GM12878 (cell line): Measurements from ENCODE around the gene RHOT1. TPM values are rescaled to one million over a fixed set of nuclear protein-coding genes. Genes with fewer than 3 reads are reported as not detected.
A peak's percentile ranks its signal among the peaks of the same experiment; 100 is the strongest.

Experiments
- ATAC-seq: fragments of 200-7000 bp; cut with Tn5 transposase; 3 replicates; pipeline ENCODE4 v1.9.1; 2020; ENCODE audit warnings: mild to moderate bottlenecking, moderate library complexity
- Bru-seq: library from RNA; stranded (reverse); fragments of 400-500 nt; gene quantifications from one replicate; lab custom pipeline; 2021; lab: Mats Ljungman, UMichigan
- BruChase-seq, 2 experiments: library from RNA; stranded (reverse); fragments of 400-500 nt; gene quantifications; one replicate each; lab custom pipeline; 2021; lab: Mats Ljungman, UMichigan
- BruUV-seq: library from RNA; stranded (reverse); fragments of 400-500 nt; replicated peaks from 2 replicates; lab custom pipeline; 2021; lab: Mats Ljungman, UMichigan
- CTCF ChIA-PET: fragments of 300-600 bp; sonication (Branson Sonifier 250); formaldehyde crosslinking; extraction: SDS; loops from one replicate; lab custom pipeline; 2021; ENCODE audit warnings: inconsistent platforms; lab: Yijun Ruan, JAX
- POLR2A ChIA-PET: fragments of 350-600 bp; formaldehyde crosslinking; extraction: SDS; loops from one replicate; lab custom pipeline; 2021; ENCODE audit warnings: inconsistent platforms; lab: Charles Lee
- RAD21 ChIA-PET: fragments of 300-600 bp; sonication (Branson Sonifier 250); formaldehyde crosslinking; loops from one replicate; lab custom pipeline; 2023; ENCODE audit warnings: antibody characterized with exemption; ENCODE audit not compliant: unreplicated experiment; lab: Charles Lee
- SMC1A ChIA-PET: fragments of 300-600 bp; sonication (Branson Sonifier 250); formaldehyde crosslinking; loops from one replicate; lab custom pipeline; 2023; ENCODE audit not compliant: unreplicated experiment, uncharacterized antibody; lab: Charles Lee
- DNase-seq: peaks from one replicate; pipeline ENCODE4 v3.0.0-alpha.2; 2011; ENCODE audit warnings: low read depth, low spot score
- FAIRE-seq: peaks from 3 replicates; lab custom pipeline; 2011; peaks lifted over from hg19 to GRCh38; lab: Jason Lieb, UNC
- H2AFZ ChIP-seq: 2 replicates; pipeline ENCODE4 v1.6.0; 2011; ENCODE audit warnings: low read depth, low read length, control low read depth; ENCODE audit not compliant: control insufficient read depth
- H3K27ac ChIP-seq: 2 replicates; pipeline ENCODE4 v1.5.1; 2011; ENCODE audit warnings: control low read depth; ENCODE audit not compliant: control insufficient read depth, insufficient read depth
- H3K27me3 ChIP-seq, 2 experiments: replicated peaks in 1 of 2; 2 replicates each; pipeline versions ENCODE4 v1.6.0 to v1.6.1; 2011; ENCODE audit warnings: low read length in 1 of 2; ENCODE audit not compliant: control insufficient read depth in 2 of 2, insufficient read depth in 2 of 2
- H3K36me3 ChIP-seq, 2 experiments: 2 replicates each; pipeline ENCODE4 v1.5.1; 2011; ENCODE audit warnings: low read length in 1 of 2; ENCODE audit not compliant: control insufficient read depth in 2 of 2, insufficient read depth in 2 of 2
- H3K4me1 ChIP-seq: 2 replicates; pipeline ENCODE4 v1.6.1; 2011; ENCODE audit warnings: mild to moderate bottlenecking, low read length, moderate library complexity, mixed read lengths; ENCODE audit not compliant: control insufficient read depth, insufficient read depth
- H3K4me2 ChIP-seq: 2 replicates; pipeline ENCODE4 v1.6.0; 2011; ENCODE audit warnings: control low read depth; ENCODE audit not compliant: control insufficient read depth, insufficient read depth
- H3K4me3 ChIP-seq: fragments of 200-600 bp; sonication (generic); 2 replicates; pipeline ENCODE4 v1.5.1; 2016
- H3K79me2 ChIP-seq: 2 replicates; pipeline ENCODE4 v1.6.0; 2011; ENCODE audit warnings: low read length; ENCODE audit not compliant: control insufficient read depth, insufficient read depth
- H3K9ac ChIP-seq: 2 replicates; pipeline ENCODE4 v1.8.0; 2011; ENCODE audit warnings: low read length, control low read depth, mixed read lengths; ENCODE audit not compliant: control insufficient read depth, insufficient read depth
- H3K9me3 ChIP-seq: replicated peaks from 3 replicates; pipeline ENCODE4 v1.5.1; 2011; ENCODE audit warnings: mild to moderate bottlenecking, low read length; ENCODE audit not compliant: control insufficient read depth, insufficient read depth
- H4K20me1 ChIP-seq: 2 replicates; pipeline ENCODE4 v1.6.0; 2011; ENCODE audit not compliant: control insufficient read depth, insufficient read depth
- EGR1 ChIP-seq, 2 experiments: IDR thresholded peaks; 1 replicate in 1 of 2; 2 replicates in 1 of 2; pipeline ENCODE4 v1.6.1; 2011 to 2012; ENCODE audit warnings: low read depth in 2 of 2, low read length in 2 of 2, borderline replicate concordance in 1 of 2, mild to moderate bottlenecking in 1 of 2, moderate library complexity in 1 of 2
- IKZF2 ChIP-seq, 2 experiments: fragments of 450-650 bp; IDR thresholded peaks; 2 replicates each; pipeline ENCODE4 v1.6.1; 2017; ENCODE audit warnings: mild to moderate bottlenecking in 2 of 2, moderate library complexity in 2 of 2
- NBN ChIP-seq: fragments of 450-650 bp; IDR thresholded peaks from 2 replicates; pipeline ENCODE4 v1.6.1; 2016
- NFXL1 ChIP-seq: fragments of 450-650 bp; IDR thresholded peaks from 2 replicates; pipeline ENCODE4 v1.6.1; 2017; ENCODE audit warnings: antibody characterized with exemption, mild to moderate bottlenecking, borderline replicate concordance
- POLR2A ChIP-seq: IDR thresholded peaks from 2 replicates; pipeline ENCODE4 v1.6.1; 2011; ENCODE audit warnings: low read depth, mild to moderate bottlenecking, low read length
- POLR2AphosphoS2 ChIP-seq: IDR thresholded peaks from 2 replicates; pipeline ENCODE4 v1.6.1; 2011; ENCODE audit warnings: low read depth, mild to moderate bottlenecking, low read length, improper control_type of control experiment, moderate library complexity
- SP1 ChIP-seq: IDR thresholded peaks from one replicate; pipeline ENCODE4 v1.6.1; 2011; ENCODE audit warnings: low read depth, low read length
- TCF12 ChIP-seq: IDR thresholded peaks from 2 replicates; pipeline ENCODE4 v1.6.1; 2011; ENCODE audit warnings: low read depth, mild to moderate bottlenecking, low read length
- YBX1 ChIP-seq: fragments of 450-650 bp; IDR thresholded peaks from 2 replicates; pipeline ENCODE4 v1.6.1; 2016; ENCODE audit warnings: antibody characterized with exemption
- ZNF622 ChIP-seq: fragments of 450-650 bp; IDR thresholded peaks from 2 replicates; pipeline ENCODE4 v1.6.1; 2017; ENCODE audit warnings: mild to moderate bottlenecking, inconsistent platforms
- WGBS: methylation state at CpG from one replicate; pipeline ENCODE4 v1.1.6; 2016; ENCODE audit warnings: low lambda C conversion rate; ENCODE audit not compliant: insufficient replicate concordance, insufficient coverage; ENCODE audit errors: missing lambda C conversion rate; 5-methylcytosine and 5-hydroxymethylcytosine counted together
- in situ Hi-C: fragments of 300-500 bp; cut with MboI; formaldehyde crosslinking; loops from 9 replicates; pipeline ENCODE4 v1.14.3; 2018; ENCODE audit warnings: mixed read lengths
- intact Hi-C: fragments of 100-400 bp; cut with micrococcal nuclease; formaldehyde crosslinking; loops from one replicate; pipeline ENCODE4 v1.14.2; 2022; ENCODE audit not compliant: unreplicated experiment
- long read RNA-seq, 2 experiments: library from polyadenylated mRNA; unstranded; transcript quantifications; one replicate each; pipeline ENCODE4 v2.0.0, GENCODE V29; 2019 to 2020
- polyA minus RNA-seq, 3 experiments: library from RNA; depleted of rRNA, polyadenylated mRNA; stranded (reverse); fragments of >200 nt; gene quantifications; 2 replicates each; pipeline ENCODE4 v1.2.3, GENCODE V29; 2011
- polyA plus RNA-seq, 11 experiments: library from polyadenylated mRNA; depleted of rRNA in 4 of 11; unstranded in 6 of 11; stranded (reverse) in 5 of 11; fragments of >200 nt; fragmentation: Nextera tagmentation in 4 of 11; fragmentation: Illumina TruSeq in 1 of 11; extraction: Ambion mirVana in 4 of 11; extraction: Trizol in 1 of 11; gene quantifications; 1 replicate in 1 of 11; 2 replicates in 10 of 11; pipeline versions ENCODE4 v1.2.1 to v1.2.3, GENCODE V29; 2011 to 2016; ENCODE audit warnings: inconsistent platforms in 2 of 11, missing spikeins in 2 of 11, low read depth in 1 of 11
- total RNA-seq, 4 experiments: library from RNA; depleted of rRNA in 3 of 4; stranded (reverse); fragments of >200 nt in 3 of 4; fragmentation: Illumina TruSeq in 1 of 4; extraction: Trizol in 1 of 4; gene quantifications; 2 replicates each; pipeline versions ENCODE4 v1.2.1 to v1.2.3, GENCODE V29; 2013 to 2021
- TF ChIP-seq, protein P1 (sequence below): fragments of 450-650 bp; formaldehyde crosslinking; IDR thresholded peaks from 2 replicates; pipeline ENCODE4 v1.5.0; 2022; ENCODE audit warnings: mild to moderate bottlenecking, missing genetic modification characterization
- TF ChIP-seq, protein P2 (sequence below): fragments of 450-650 bp; IDR thresholded peaks from 2 replicates; pipeline ENCODE4 v1.6.1; 2018; ENCODE audit warnings: borderline replicate concordance, mild to moderate bottlenecking; ENCODE audit not compliant: partially characterized antibody

Gene RHOT1
- total RNA-seq (2013; cell fraction: nucleolus; rRNA removed), result 87.0 and 88.0 TPM in 2 replicates
- 20.5 and 29.8 TPM in 2 replicates for total RNA-seq (2014; rRNA removed)
- total RNA-seq (2014; rRNA removed; fragmentation: Illumina TruSeq; extraction: Trizol), result 26.5 and 30.8 TPM in 2 replicates
- 16.5 and 16.8 TPM in 2 replicates for total RNA-seq (2021)
- 9.1 TPM for polyA plus RNA-seq (2011; ENCODE audit: low read depth)
- polyA plus RNA-seq (2011; rRNA removed), result 68.2 and 111 TPM in 2 replicates
- 25.1 and 35.3 TPM in 2 replicates for polyA plus RNA-seq (2011; cell fraction: cytosol; rRNA removed)
- 30.3 and 31.3 TPM in 2 replicates for polyA plus RNA-seq (2011; cell fraction: nucleus; rRNA removed)
- polyA plus RNA-seq (2012), result 10.0 and 18.1 TPM in 2 replicates
- polyA plus RNA-seq (2014; fragmentation: Illumina TruSeq; extraction: Trizol), result 25.0 and 29.3 TPM in 2 replicates
- polyA plus RNA-seq (2014; fragmentation: Nextera tagmentation; extraction: Ambion mirVana), result 10 to 100 TPM; 13.3 to 14.1 TPM
- 13.8 and 17.7 TPM in 2 replicates for polyA plus RNA-seq (2014; rRNA removed)
- 10 to 100 TPM; 25.7 to 27.1 TPM for polyA plus RNA-seq (2016; fragmentation: Nextera tagmentation; extraction: Ambion mirVana)
- polyA minus RNA-seq (2011; rRNA and poly(A)+ RNA removed), result 31.3 and 48.3 TPM in 2 replicates
- polyA minus RNA-seq (2011; cell fraction: cytosol; rRNA and poly(A)+ RNA removed), result 16.3 and 23.5 TPM in 2 replicates
- polyA minus RNA-seq (2011; cell fraction: nucleus; rRNA and poly(A)+ RNA removed), result 25.8 and 33.3 TPM in 2 replicates
- percentile 67 among the genes with signal in this experiment for Bru-seq, nascent RNA
- percentile 76 among the genes with signal in this experiment for BruChase-seq, experiment 1, labeled RNA remaining after a 6-hour chase
- BruChase-seq, experiment 2, labeled RNA remaining after a 2-hour chase, result percentile 75 among the genes with signal in this experiment
- long read RNA-seq, experiment 1, transcript RHOT1-204 (20 exons, 2,960 nt), result major isoform, 5 of 13 reads
- long read RNA-seq, experiment 1, partial matches to known transcripts, result 0 of 13 reads
- long read RNA-seq, experiment 1, other reads (novel, unspliced or antisense), result 3 of 13 reads
- long read RNA-seq, experiment 2, transcript RHOT1-201 (19 exons, 3,133 nt), result major isoform, 5 of 27 reads
- long read RNA-seq, experiment 2, partial matches to known transcripts, result 11 of 27 reads
- long read RNA-seq, experiment 2, other reads (novel, unspliced or antisense), result 5 of 27 reads

DNA sequence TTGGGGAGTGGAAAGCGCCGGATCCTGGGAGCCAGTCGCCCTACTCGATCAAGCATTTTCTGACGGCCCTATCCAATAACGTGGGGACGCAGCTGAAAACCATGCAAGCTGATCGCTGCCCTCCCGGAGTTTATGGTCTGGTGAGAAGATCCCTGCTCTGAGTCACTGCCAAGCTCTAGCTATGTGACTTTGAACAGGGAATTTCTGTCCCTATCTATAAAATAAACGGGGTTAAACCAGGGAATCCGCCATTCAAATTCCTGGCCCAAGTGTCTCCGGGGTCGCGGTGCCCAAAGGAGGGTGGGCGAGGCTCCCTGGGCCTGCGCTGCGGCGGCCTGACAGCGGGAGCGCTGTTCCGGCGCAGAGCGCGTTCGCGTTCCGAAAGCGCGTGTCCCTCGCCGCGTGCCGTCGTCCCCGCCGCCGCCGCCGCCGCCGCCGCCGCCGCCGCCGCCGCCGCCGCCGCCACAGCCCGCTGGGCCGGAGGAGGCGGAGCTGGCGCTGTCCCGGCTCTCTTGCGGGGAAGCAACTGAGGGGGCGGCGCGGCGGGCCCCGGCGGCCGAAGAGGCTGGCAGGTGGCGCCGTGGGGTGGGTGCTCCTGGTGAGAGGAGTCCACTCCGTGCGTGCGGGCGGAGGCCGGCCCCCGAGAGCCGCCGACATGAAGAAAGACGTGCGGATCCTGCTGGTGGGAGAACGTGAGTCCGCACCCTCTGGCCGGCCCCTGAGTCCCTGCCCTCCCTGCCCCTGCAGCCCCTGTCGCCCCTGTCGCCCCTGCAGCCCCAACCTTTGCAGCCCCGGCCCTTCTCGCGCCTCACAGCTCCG lies at the start of gene RHOT1:
Gene RHOT1, plus strand, starts transcription at position 465 of the 819 bp plus-strand sequence. Its CDS starts 191 bp downstream, at position 656.
- no TSS peak for BruUV-seq
- peak within 1 kb of the TSS; percentile 64 for H3K27ac ChIP-seq
- ChIA-PET POLR2A (interaction anchor here (1.0 to 1.8 kb wide), 2 partner anchors 134 to 176 kb away, joined by 6 read pairs; partner anchors contain the start of gene LRRC37B), RAD21 (no interaction called here), CTCF (interaction anchor here (0.5 to 7.7 kb wide), 5 partner anchors 15 to 1954 kb away, joined by 3 to 84 read pairs (median 4); partner anchors contain the start of genes LRRC37B and PSMD11), SMC1A (interaction anchor here (1.3 kb wide), 1 partner anchor 14 kb away, joined by 4 read pairs; no protein-coding TSS in a partner anchor)
- FAIRE-seq, result peak; percentile 47
- no peaks in the 10 kb centered on the region for H4K20me1 ChIP-seq
- peak; percentile 85 for ATAC-seq
- peak; percentile 36 for DNase-seq
- H3K27me3 ChIP-seq, result no peaks in the 10 kb centered on the region
- peaks cover 31% of the 10 kb centered on the region for H3K79me2 ChIP-seq
- in situ Hi-C loops (loop anchor here (5.0 kb wide), 1 partner anchor 135 kb away; the partner anchor contains the start of gene LRRC37B), intact Hi-C loops (no loop called here)
- H3K9ac ChIP-seq, result peak within 1 kb of the TSS; percentile 83
- peaks cover 4% of the 10 kb centered on the region for H3K4me1 ChIP-seq
- peak within 1 kb of the TSS; percentile 99 for H3K4me2 ChIP-seq
- peak within 1 kb of the TSS; percentile 95 for H3K4me3 ChIP-seq
- no peaks in the 10 kb centered on the region; a peak in 1 of 4 replicates for H3K36me3 ChIP-seq
- under 1% methylated on average over 52 of the region's 84 CpGs for WGBS
- H3K9me3 ChIP-seq, result no peaks in the 10 kb centered on the region
- peak within 1 kb of the TSS; percentile 99 for H2AFZ ChIP-seq
- peak; percentile 50; the same call in 1 of the 2 replicates for TF ChIP-seq NBN
- TF ChIP-seq EGR1 (IDR thresholded peaks at IDR 0.05; ENCODE audit: borderline replicate concordance in 1 of 2, low read depth in 2 of 2, low read length in 2 of 2), result peak in 1 of 2 experiments; percentile 74; a peak in 1 of 3 replicates
- TF ChIP-seq, protein P1, sequence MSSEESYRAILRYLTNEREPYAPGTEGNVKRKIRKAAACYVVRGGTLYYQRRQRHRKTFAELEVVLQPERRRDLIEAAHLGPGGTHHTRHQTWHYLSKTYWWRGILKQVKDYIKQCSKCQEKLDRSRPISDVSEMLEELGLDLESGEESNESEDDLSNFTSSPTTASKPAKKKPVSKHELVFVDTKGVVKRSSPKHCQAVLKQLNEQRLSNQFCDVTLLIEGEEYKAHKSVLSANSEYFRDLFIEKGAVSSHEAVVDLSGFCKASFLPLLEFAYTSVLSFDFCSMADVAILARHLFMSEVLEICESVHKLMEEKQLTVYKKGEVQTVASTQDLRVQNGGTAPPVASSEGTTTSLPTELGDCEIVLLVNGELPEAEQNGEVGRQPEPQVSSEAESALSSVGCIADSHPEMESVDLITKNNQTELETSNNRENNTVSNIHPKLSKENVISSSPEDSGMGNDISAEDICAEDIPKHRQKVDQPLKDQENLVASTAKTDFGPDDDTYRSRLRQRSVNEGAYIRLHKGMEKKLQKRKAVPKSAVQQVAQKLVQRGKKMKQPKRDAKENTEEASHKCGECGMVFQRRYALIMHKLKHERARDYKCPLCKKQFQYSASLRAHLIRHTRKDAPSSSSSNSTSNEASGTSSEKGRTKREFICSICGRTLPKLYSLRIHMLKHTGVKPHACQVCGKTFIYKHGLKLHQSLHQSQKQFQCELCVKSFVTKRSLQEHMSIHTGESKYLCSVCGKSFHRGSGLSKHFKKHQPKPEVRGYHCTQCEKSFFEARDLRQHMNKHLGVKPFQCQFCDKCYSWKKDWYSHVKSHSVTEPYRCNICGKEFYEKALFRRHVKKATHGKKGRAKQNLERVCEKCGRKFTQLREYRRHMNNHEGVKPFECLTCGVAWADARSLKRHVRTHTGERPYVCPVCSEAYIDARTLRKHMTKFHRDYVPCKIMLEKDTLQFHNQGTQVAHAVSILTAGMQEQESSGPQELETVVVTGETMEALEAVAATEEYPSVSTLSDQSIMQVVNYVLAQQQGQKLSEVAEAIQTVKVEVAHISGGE (CRISPR knock-in tag), result no peak
- TF ChIP-seq YBX1, result no peak
- no peak for TF ChIP-seq ZNF622
- TF ChIP-seq POLR2AphosphoS2, result no peak
- no peak for TF ChIP-seq SP1
- TF ChIP-seq POLR2A, result 0 out of 2 replicates have a peak, but pooled peaks have one; percentile 55
- no peak for TF ChIP-seq NFXL1
- TF ChIP-seq IKZF2 (IDR thresholded peaks at IDR 0.05), result 0 out of 4 replicates have a peak, but pooled peaks of 1 of the 2 experiments have one; percentile 30
- TF ChIP-seq, protein P2, sequence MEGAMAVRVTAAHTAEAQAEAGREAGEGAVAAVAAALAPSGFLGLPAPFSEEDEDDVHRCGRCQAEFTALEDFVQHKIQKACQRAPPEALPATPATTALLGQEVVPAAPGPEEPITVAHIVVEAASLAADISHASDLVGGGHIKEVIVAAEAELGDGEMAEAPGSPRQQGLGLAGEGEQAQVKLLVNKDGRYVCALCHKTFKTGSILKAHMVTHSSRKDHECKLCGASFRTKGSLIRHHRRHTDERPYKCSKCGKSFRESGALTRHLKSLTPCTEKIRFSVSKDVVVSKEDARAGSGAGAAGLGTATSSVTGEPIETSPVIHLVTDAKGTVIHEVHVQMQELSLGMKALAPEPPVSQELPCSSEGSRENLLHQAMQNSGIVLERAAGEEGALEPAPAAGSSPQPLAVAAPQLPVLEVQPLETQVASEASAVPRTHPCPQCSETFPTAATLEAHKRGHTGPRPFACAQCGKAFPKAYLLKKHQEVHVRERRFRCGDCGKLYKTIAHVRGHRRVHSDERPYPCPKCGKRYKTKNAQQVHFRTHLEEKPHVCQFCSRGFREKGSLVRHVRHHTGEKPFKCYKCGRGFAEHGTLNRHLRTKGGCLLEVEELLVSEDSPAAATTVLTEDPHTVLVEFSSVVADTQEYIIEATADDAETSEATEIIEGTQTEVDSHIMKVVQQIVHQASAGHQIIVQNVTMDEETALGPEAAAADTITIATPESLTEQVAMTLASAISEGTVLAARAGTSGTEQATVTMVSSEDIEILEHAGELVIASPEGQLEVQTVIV, result no peak
- TF ChIP-seq TCF12, result no peak
